Esophagus (tissue), 2 donors: ENCODE data around the gene ZNF358. TPM values are rescaled to one million over a fixed set of nuclear protein-coding genes. Genes with fewer than 3 reads are reported as not detected.

Experiments
- H3K27ac ChIP-seq, 2 donors: one replicate each; pipeline ENCODE4 v1.5.1; 2013; ENCODE audit warnings: low read depth in 2 of 2, mild to moderate bottlenecking in 2 of 2, inconsistent platforms in 1 of 2, low read length in 1 of 2, moderate library complexity in 1 of 2
- H3K27me3 ChIP-seq, 2 donors: one replicate each; pipeline ENCODE4 v1.6.1; 2013; ENCODE audit warnings: low read length in 2 of 2, control low read depth in 1 of 2, mild to moderate bottlenecking in 1 of 2; ENCODE audit not compliant: insufficient read depth in 2 of 2, control insufficient read depth in 1 of 2
- H3K36me3 ChIP-seq, 2 donors: one replicate each; pipeline ENCODE4 v1.6.1; 2013; ENCODE audit warnings: low read length in 1 of 2; ENCODE audit not compliant: control insufficient read depth in 2 of 2, insufficient read depth in 2 of 2
- H3K4me1 ChIP-seq, 2 donors: one replicate each; pipeline ENCODE4 v1.6.1; 2013; ENCODE audit warnings: low read length in 1 of 2; ENCODE audit not compliant: control insufficient read depth in 2 of 2, insufficient read depth in 2 of 2
- H3K4me3 ChIP-seq, 2 donors: one replicate each; pipeline ENCODE4 v1.5.1; 2013; ENCODE audit warnings: low read length in 2 of 2, mild to moderate bottlenecking in 2 of 2, low read depth in 1 of 2, moderate library complexity in 1 of 2
- H3K9me3 ChIP-seq, 2 donors: one replicate each; pipeline ENCODE4 v1.6.1; 2013; ENCODE audit warnings: mild to moderate bottlenecking in 2 of 2, low read depth in 1 of 2, low read length in 1 of 2, moderate library complexity in 1 of 2; ENCODE audit not compliant: control insufficient read depth in 2 of 2, insufficient read depth in 1 of 2
- WGBS, 2 donors: extraction: QIAGEN DNeasy Blood & Tissue Kit; methylation state at CpG; one replicate each; pipeline ENCODE4 v1.1.7; 2013; 5-methylcytosine and 5-hydroxymethylcytosine counted together
- polyA plus RNA-seq, 2 donors: library from polyadenylated mRNA; stranded (reverse); fragments of 200-250 nt; gene quantifications; one replicate each; pipeline ENCODE4 v1.2.3, GENCODE V29; 2013
- donor health status: healthy with polysubstance abuse.
- donor health status: Bipolar disorder and iron deficiency.

Gene ZNF358
- 10 to 100 TPM; 19.6 to 25.6 TPM for polyA plus RNA-seq

GRCh38 chr19:7515645-7516151, at the start of gene ZNF358:
TSS of gene ZNF358 (plus strand) at chr19:7516103. CDS start at chr19:7519243, 3,140 bp downstream.
- peaks cover 0 to 10% of the 10 kb centered on the region in 2 donors for H3K4me1 ChIP-seq
- H3K27me3 ChIP-seq: no peaks in the 10 kb centered on the region
- 2 to 7% methylated on average over 1 to 33 of the region's 33 CpGs for WGBS, 2 donors
- H3K27ac ChIP-seq: peak within 1 kb of the TSS; percentile 93
- H3K9me3 ChIP-seq: no peaks in the 10 kb centered on the region
- peaks cover 0 to 5% of the 10 kb centered on the region in 2 donors for H3K36me3 ChIP-seq
- peak within 1 kb of the TSS; percentile 55 to 72 for H3K4me3 ChIP-seq

DNA sequence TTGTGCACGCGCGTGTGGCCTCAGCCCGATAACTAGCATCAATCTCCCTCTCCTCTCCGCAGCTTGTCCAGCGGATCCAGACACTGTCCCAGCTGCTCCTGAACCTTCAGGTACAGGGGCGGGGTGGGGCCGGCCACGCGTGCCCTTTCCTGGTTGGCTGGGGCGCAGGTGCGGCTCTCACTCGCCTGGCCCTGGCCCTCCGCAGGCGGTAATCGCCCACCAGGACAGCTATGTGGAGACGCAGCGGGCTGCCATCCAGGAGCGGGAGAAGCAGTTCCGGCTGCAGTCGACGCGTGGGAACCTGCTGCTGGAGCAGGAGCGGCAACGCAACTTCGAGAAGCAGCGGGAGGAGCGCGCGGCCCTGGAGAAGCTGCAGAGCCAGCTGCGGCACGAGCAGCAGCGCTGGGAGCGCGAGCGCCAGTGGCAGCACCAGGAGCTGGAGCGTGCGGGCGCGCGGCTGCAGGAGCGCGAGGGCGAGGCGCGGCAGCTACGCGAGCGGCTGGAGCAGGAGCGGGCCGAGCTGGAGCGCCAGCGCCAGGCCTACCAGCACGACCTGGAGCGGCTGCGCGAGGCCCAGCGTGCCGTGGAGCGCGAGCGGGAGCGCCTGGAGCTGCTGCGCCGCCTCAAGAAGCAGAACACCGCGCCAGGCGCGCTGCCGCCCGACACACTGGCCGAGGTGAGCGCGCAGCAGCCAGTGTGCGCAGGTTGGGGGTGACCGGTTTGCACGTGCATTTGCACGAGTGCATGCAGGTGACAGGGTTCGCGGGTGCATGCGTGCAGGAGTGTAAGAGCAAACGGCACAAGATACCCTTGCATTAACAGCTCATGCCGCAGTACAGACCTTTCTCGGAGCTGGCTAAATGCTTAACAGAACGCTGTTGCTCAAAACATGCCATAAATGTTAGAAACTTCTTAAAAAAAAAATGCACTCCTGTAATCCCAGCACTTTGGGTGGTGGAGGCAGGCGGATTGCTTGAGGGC, 48.6 kb upstream of the ZNF358 start:
- Histone ChIP-seq H3K4me3 (no peak overlapping the region), H3K27me3 (no peaks in the 10 kb centered on the region), H3K27ac (no peak overlapping the region), H3K36me3 (peaks cover 17 to 66% of the 10 kb centered on the region in 2 donors), H3K9me3 (no peaks in the 10 kb centered on the region), H3K4me1 (no peaks in the 10 kb centered on the region)
- 97% methylated on average over 86 of the region's 86 CpGs for WGBS, 2 donors

DNA sequence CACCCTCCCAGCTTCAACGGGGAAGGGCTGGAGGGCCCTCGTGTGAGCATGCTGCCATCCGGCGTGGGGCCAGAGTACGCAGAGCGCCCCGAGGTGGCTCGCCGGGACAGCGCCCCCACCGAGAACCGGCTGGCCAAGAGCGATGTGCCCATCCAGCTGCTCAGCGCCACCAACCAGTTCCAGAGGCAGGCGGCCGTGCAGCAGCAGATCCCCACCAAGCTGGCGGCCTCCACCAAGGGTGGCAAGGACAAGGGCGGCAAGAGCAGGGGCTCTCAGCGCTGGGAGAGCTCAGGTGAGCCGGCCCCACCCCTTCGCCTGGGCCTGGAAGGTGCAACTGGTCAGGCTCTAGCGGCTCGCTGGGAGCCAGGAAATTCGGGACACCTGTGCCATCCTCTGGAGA, 47.1 kb upstream of the ZNF358 start:
- Histone ChIP-seq H3K4me3 (no peak overlapping the region), H3K4me1 (no peaks in the 10 kb centered on the region), H3K36me3 (peaks cover 9 to 53% of the 10 kb centered on the region in 2 donors), H3K27me3 (no peaks in the 10 kb centered on the region), H3K27ac (no peak overlapping the region), H3K9me3 (no peaks in the 10 kb centered on the region)
- WGBS, 2 donors: 87 to 90% methylated on average over 24 of the region's 24 CpGs

- Histone ChIP-seq H3K4me1 (no peaks in the 10 kb centered on the region), H3K27me3 (no peaks in the 10 kb centered on the region), H3K9me3 (no peaks in the 10 kb centered on the region), H3K4me3 (no peak overlapping the region), H3K36me3 (peaks cover 9 to 49% of the 10 kb centered on the region in 2 donors), H3K27ac (no peak overlapping the region)
- 87 to 91% methylated on average over 26 to 31 of the region's 31 CpGs for WGBS, 2 donors
Observed at GRCh38 chr19:7469669-7470285, 46.1 kb upstream of the ZNF358 start.

GRCh38 chr19:7470540-7471305, 45.2 kb upstream of the ZNF358 start:
- no peaks in the 10 kb centered on the region for H3K9me3 ChIP-seq
- H3K4me1 ChIP-seq: no peaks in the 10 kb centered on the region
- WGBS, 2 donors: 79 to 91% methylated on average over 31 of the region's 31 CpGs
- no peaks in the 10 kb centered on the region for H3K27me3 ChIP-seq
- H3K27ac ChIP-seq: no peak overlapping the region
- H3K36me3 ChIP-seq: peaks cover 9 to 49% of the 10 kb centered on the region in 2 donors
- H3K4me3 ChIP-seq: no peak overlapping the region

DNA sequence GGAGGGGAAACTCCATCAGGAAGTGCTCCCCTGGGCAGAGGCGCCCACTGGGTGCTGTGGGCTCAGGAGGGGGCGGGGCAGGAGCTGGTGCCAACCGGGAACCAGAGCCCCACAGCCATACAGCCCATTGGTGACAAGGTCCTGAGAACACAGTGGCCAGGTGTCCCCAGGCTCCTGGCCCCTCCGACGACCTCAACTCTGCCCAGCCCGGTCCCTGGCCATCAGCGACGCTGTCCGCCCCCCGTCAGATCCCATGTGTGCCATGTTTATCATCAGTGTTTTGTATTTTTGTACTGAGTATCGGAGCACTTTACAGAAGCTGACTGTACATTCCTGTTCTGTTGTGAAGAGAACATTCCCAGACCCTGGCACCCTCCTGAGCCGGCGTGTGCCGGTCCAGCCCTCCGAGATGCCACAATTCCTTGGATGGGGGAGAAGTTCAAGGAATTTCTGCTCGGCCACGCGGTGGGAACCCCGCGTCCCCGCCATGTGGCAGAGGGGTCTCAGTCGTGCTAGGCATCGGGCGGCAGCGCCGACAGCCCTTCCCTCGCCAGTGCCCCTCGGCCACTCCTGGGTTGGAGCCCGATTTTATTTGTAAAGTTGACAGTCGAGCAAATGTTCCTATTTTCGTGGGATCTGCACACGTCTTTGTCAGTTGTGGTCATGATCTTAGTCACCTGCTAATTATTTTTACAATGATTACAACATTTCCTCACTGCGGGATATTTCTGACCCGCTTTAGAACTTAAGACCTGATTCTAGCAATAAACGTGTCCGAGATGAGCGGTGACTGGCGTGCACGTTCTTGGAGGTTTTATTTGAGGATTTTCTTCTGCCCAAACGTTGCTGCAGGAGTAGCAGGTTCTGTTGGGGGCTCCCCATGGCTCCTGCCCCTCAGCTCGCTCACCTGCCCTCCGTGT, 43.9 kb upstream of the ZNF358 start:
- H3K4me1 ChIP-seq: no peaks in the 10 kb centered on the region
- 89 to 92% methylated on average over 42 of the region's 42 CpGs for WGBS, 2 donors
- H3K4me3 ChIP-seq: no peak overlapping the region
- H3K27ac ChIP-seq: no peak overlapping the region
- peaks cover 8 to 46% of the 10 kb centered on the region in 2 donors for H3K36me3 ChIP-seq
- H3K9me3 ChIP-seq: no peaks in the 10 kb centered on the region
- H3K27me3 ChIP-seq: no peaks in the 10 kb centered on the region

DNA sequence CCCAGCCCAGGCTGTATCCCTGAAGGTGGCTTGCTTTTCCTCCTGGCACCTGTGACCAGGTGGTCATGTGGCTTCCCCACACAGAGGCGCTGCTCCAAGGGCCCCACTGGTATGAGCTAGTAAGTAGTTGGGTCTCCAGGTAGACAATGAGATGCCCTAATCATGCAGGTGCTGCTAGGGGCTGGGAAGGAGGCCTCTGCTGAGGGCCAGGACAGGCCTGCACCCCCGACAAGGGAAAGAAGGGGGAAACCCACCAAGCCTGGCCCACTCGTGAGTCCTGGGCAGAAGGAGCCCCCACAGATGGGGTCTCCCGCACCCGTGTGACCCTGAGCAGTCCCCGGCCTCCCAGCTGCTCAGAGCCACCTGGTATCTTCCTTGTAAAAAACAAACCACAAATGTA, 40.2 kb upstream of the ZNF358 start:
- H3K36me3 ChIP-seq: peaks cover 2 to 15% of the 10 kb centered on the region in 2 donors
- no peaks in the 10 kb centered on the region for H3K9me3 ChIP-seq
- H3K4me1 ChIP-seq: no peaks in the 10 kb centered on the region
- WGBS, 2 donors: 87 to 95% methylated on average over 6 of the region's 6 CpGs
- H3K4me3 ChIP-seq: no peak overlapping the region
- no peak overlapping the region for H3K27ac ChIP-seq
- no peaks in the 10 kb centered on the region for H3K27me3 ChIP-seq

- peaks cover 2 to 9% of the 10 kb centered on the region in 2 donors for H3K36me3 ChIP-seq
- no peak overlapping the region for H3K4me3 ChIP-seq
- WGBS, 2 donors: 71 to 74% methylated on average over 7 of the region's 7 CpGs
- no peak overlapping the region for H3K27ac ChIP-seq
- no peaks in the 10 kb centered on the region for H3K9me3 ChIP-seq
- no peaks in the 10 kb centered on the region for H3K27me3 ChIP-seq
- no peaks in the 10 kb centered on the region for H3K4me1 ChIP-seq
Observed at GRCh38 chr19:7476241-7476640, 39.7 kb upstream of the ZNF358 start.
